ENCODE results near the gene U2AF2. TPM values are rescaled to one million over a fixed set of nuclear protein-coding genes. Genes with fewer than 3 reads are reported as not detected.

The U2AF2 gene
- 70.3 and 84.4 TPM in 2 replicates for total RNA-seq

GRCh38 chr19:55654868-55655647, at the start of gene U2AF2:
Gene U2AF2 (plus strand): TSS chr19:55655035. CDS start chr19:55655105, 70 bp downstream.

GRCh38 chr19:55605637-55606470, 49.0 kb upstream of the U2AF2 start, which contains the start of gene ZNF865:
Gene ZNF865 (plus strand): TSS chr19:55605647. CDS start chr19:55613619, 7,972 bp downstream.

GRCh38 chr19:55624109-55625003, 30.5 kb upstream of the U2AF2 start, which contains the start of gene ZNF784:
Gene ZNF784 (minus strand): TSS chr19:55624566. CDS start chr19:55624561, 5 bp downstream.

GRCh38 chr19:55640577-55641425, 14.0 kb upstream of the U2AF2 start, which contains the start of gene ZNF580:
Gene ZNF580 (plus strand): TSS chr19:55641002. CDS start chr19:55642509, 1,507 bp downstream.

GRCh38 chr19:55643003-55643886, 11.6 kb upstream of the U2AF2 start, which contains the start of gene ZNF581:
Gene ZNF581 (plus strand): TSS chr19:55643649. CDS start chr19:55644572, 923 bp downstream.

GRCh38 chr19:55647732-55648584, 6.9 kb upstream of the U2AF2 start, which contains the start of gene CCDC106:
Gene CCDC106 (plus strand): TSS chr19:55648212. CDS start chr19:55649047, 835 bp downstream.

GRCh38 chr19:55674841-55675660, 20.2 kb downstream of the U2AF2 start, which contains the start of gene EPN1:
Gene EPN1 (plus strand): TSS chr19:55675226. CDS start chr19:55678628, 3,402 bp downstream.

Small RNAs within 50 kb of the gene (small RNA-seq; reads per million reads assigned to genes)
- gene AC010525.2 = not detected

Other genes with a start within 250 kb of the U2AF2 start
- 30.2 and 81.9 TPM in 2 replicates for gene UBE2S, start 247.2 kb upstream of the U2AF2 start, total RNA-seq
- not detected in 2 replicates for gene SHISA7, start 211.7 kb upstream of the U2AF2 start, total RNA-seq
- gene ISOC2, start 193.4 kb upstream of the U2AF2 start, total RNA-seq = 63.6 and 80.4 TPM in 2 replicates
- gene C19orf85, start 190.3 kb upstream of the U2AF2 start, total RNA-seq = not detected in 2 replicates
- 2.0 and 2.8 TPM in 2 replicates for gene ZNF628, start 178.4 kb upstream of the U2AF2 start, total RNA-seq
- 7.7 and 10.6 TPM in 2 replicates for gene NAT14, start 169.8 kb upstream of the U2AF2 start, total RNA-seq
- gene SSC5D, start 166.6 kb upstream of the U2AF2 start, total RNA-seq = 0.22 and 1.2 TPM in 2 replicates
- not detected in 2 replicates for gene SBK2, start 117.9 kb upstream of the U2AF2 start, total RNA-seq
- not detected in 2 replicates for gene SBK3, start 109.5 kb upstream of the U2AF2 start, total RNA-seq
- 7.1 and 7.6 TPM in 2 replicates for gene ZNF579, start 74.2 kb upstream of the U2AF2 start, total RNA-seq
- 5.1 and 8.9 TPM in 2 replicates for gene FIZ1, start 55.5 kb upstream of the U2AF2 start, total RNA-seq
- 7.5 and 14.1 TPM in 2 replicates for gene ZNF524, start 54.7 kb upstream of the U2AF2 start, total RNA-seq
- 1.8 and 2.0 TPM in 2 replicates for gene ZNF865, start 49.4 kb upstream of the U2AF2 start, total RNA-seq
- 7.5 and 11.0 TPM in 2 replicates for gene ZNF784, start 30.5 kb upstream of the U2AF2 start, total RNA-seq
- 8.1 and 10.2 TPM in 2 replicates for gene ZNF580, start 14.0 kb upstream of the U2AF2 start, total RNA-seq
- 33.3 and 57.3 TPM in 2 replicates for gene ZNF581, start 11.4 kb upstream of the U2AF2 start, total RNA-seq
- 2.8 and 7.5 TPM in 2 replicates for gene CCDC106, start 6.8 kb upstream of the U2AF2 start, total RNA-seq
- gene EPN1, start 20.2 kb downstream of the U2AF2 start, total RNA-seq = 14.5 and 98.1 TPM in 2 replicates
- gene NLRP9, start 83.4 kb downstream of the U2AF2 start, total RNA-seq = not detected in 2 replicates
- gene RFPL4A, start 104.1 kb downstream of the U2AF2 start, total RNA-seq = not detected in 2 replicates
- gene RFPL4AL1, start 114.1 kb downstream of the U2AF2 start, total RNA-seq = not detected in 2 replicates
- gene NLRP11, start 177.0 kb downstream of the U2AF2 start, total RNA-seq = not detected in 2 replicates
- not detected in 2 replicates for gene NLRP4, start 181.5 kb downstream of the U2AF2 start, total RNA-seq